ENCODE measurements around the gene EMP3. TPM values are rescaled to one million over a fixed set of nuclear protein-coding genes. Genes with fewer than 3 reads are reported as not detected.

EMP3 gene
- total and polyA plus RNA-seq, 2 of the 4 experiments (the other 2 are of a cell fraction) = 147 to 632 TPM

GRCh38 chr19:48361912-48362311, 36.6 kb downstream of the EMP3 start:
- no peak overlapping the region for H2AFZ ChIP-seq (replicated peaks; ENCODE audit: low read length, poor library complexity)
- no peak overlapping the region for H3K9ac ChIP-seq (ENCODE audit: low read depth, low read length)
- H3K4me1 ChIP-seq (ENCODE audit: control insufficient read depth, insufficient read depth, low read length) = no peaks in the 10 kb centered on the region
- no peak overlapping the region for H3K56ac ChIP-seq (ENCODE audit: extremely low read depth, insufficient read depth, low read length)
- no peak overlapping the region for H2AK9ac ChIP-seq (replicated peaks; ENCODE audit: low read depth, low read length, poor library complexity)
- dilution Hi-C loops (cut with HindIII; ENCODE audit: low sequenced_read_pairs, unreplicated experiment) (no loop called here), intact Hi-C loops (cut with micrococcal nuclease) (no loop called here), in situ Hi-C loops (cut with MboI; ENCODE audit: low sequenced_read_pairs) (no loop called here)
- 86% methylated on average over 1 of the region's 3 CpGs; no CpG with 5 or more reads in 1 of the 2 experiments for WGBS, 2 experiments (ENCODE audit: extremely low coverage in 2 of 2, insufficient read length in 1 of 2)
- no peaks in the 10 kb centered on the region for H4K20me1 ChIP-seq (ENCODE audit: insufficient read depth, low read length)
- no peak for DNase-seq
- no peak overlapping the region for H3K14ac ChIP-seq (replicated peaks; ENCODE audit: low read depth, low read length)
- H3K36me3 ChIP-seq (ENCODE audit: control insufficient read depth, insufficient read depth, low read length) = no peaks in the 10 kb centered on the region
- H3K4me3 ChIP-seq (ENCODE audit: insufficient read depth, low read depth, low read length) = no peak overlapping the region
- no peak overlapping the region for H3K4ac ChIP-seq (ENCODE audit: low read depth, low read length)
- no peak for TF ChIP-seq ELK1 (IDR thresholded peaks at IDR 0.05; ENCODE audit: borderline replicate concordance, low read depth, low read length)
- no peak for TF ChIP-seq MAFK (IDR thresholded peaks at IDR 0.05; ENCODE audit: low read depth, low read length)
- TF ChIP-seq CTCF (conservative IDR thresholded peaks at IDR 0.05; ENCODE audit: low read depth, low read length) = no peak
- no peak for TF ChIP-seq MAZ (IDR thresholded peaks at IDR 0.05; ENCODE audit: borderline replicate concordance, low read depth, low read length)
- TF ChIP-seq RFX5 (IDR thresholded peaks at IDR 0.05; ENCODE audit: low read depth, low read length) = no peak
- no peak for TF ChIP-seq CHD1 (IDR thresholded peaks at IDR 0.05; ENCODE audit: low read depth, low read length)
- no peak for TF ChIP-seq NFE2L2 (IDR thresholded peaks at IDR 0.05; ENCODE audit: low read depth, low read length)
- TF ChIP-seq BHLHE40 (IDR thresholded peaks at IDR 0.05; ENCODE audit: low read depth, low read length) = no peak
- no peak for TF ChIP-seq POLR2A (IDR thresholded peaks at IDR 0.05; ENCODE audit: low read depth, low read length)
- TF ChIP-seq CEBPB (IDR thresholded peaks at IDR 0.05; ENCODE audit: low read depth, low read length) = no peak
- TF ChIP-seq RAD21 (IDR thresholded peaks at IDR 0.05; ENCODE audit: low read length) = no peak
- no peak for TF ChIP-seq MXI1 (IDR thresholded peaks at IDR 0.05; ENCODE audit: borderline replicate concordance, low read depth, low read length)
- no peak for TF ChIP-seq RCOR1 (IDR thresholded peaks at IDR 0.05; ENCODE audit: insufficient replicate concordance, low read length)
- no peak for TF ChIP-seq FOS (IDR thresholded peaks at IDR 0.05; ENCODE audit: low read depth, low read length)
- TF ChIP-seq USF2 (IDR thresholded peaks at IDR 0.05; ENCODE audit: low read depth, low read length) = no peak
- no peak for TF ChIP-seq SMC3 (IDR thresholded peaks at IDR 0.05; ENCODE audit: low read depth, low read length)
- no peak overlapping the region for H2AK5ac ChIP-seq (ENCODE audit: low read depth, low read length)
- POLR2A ChIA-PET (ENCODE audit: unreplicated experiment) = no interaction called here
- BruUV-seq (replicated peaks) = no TSS peak
- H2BK20ac ChIP-seq (ENCODE audit: low read depth, low read length) = no peak overlapping the region
- no peak overlapping the region for H2BK15ac ChIP-seq (ENCODE audit: low read depth, low read length)
- no peaks in the 10 kb centered on the region; the same call in 1 of the 2 replicates for H3K9me1 ChIP-seq (ENCODE audit: insufficient read depth, low read length)
- H4K91ac ChIP-seq (ENCODE audit: insufficient read depth, low read depth, low read length) = no peak overlapping the region
- H3K18ac ChIP-seq (ENCODE audit: low read depth, low read length) = no peak overlapping the region
- H4K8ac ChIP-seq (ENCODE audit: low read depth in 2 of 2, low read length in 2 of 2) = no peak overlapping the region
- H4K5ac ChIP-seq (ENCODE audit: low read depth, low read length) = no peak overlapping the region
- H3K79me1 ChIP-seq (ENCODE audit: low read depth in 1 of 2, low read length in 2 of 2) = peaks cover 0 to 7% of the 10 kb centered on the region in 2 experiments; a peak in 1 of 4 replicates
- H3K27me3 ChIP-seq (ENCODE audit: control insufficient read depth, insufficient read depth, low read length) = no peaks in the 10 kb centered on the region
- no peak overlapping the region for H3K4me2 ChIP-seq (ENCODE audit: low read depth, low read length)
- CTCF ChIA-PET = interaction anchor here (1.1 kb wide), 1 partner anchor 28 kb away, joined by 3 read pairs; no protein-coding TSS in a partner anchor
- no peaks in the 10 kb centered on the region for H3K9me3 ChIP-seq (ENCODE audit: control insufficient read depth, insufficient read depth, low read length)
- no peak overlapping the region for H2BK120ac ChIP-seq (ENCODE audit: low read depth, low read length)
- ATAC-seq (ENCODE audit: low read depth) = no peak
- H2BK5ac ChIP-seq (ENCODE audit: low read depth, low read length, poor library complexity, severe bottlenecking) = no peak overlapping the region
- no peak overlapping the region for H3K23ac ChIP-seq (ENCODE audit: low read depth, low read length)
- H3K27ac ChIP-seq (ENCODE audit: insufficient read depth, low read length) = no peak overlapping the region

Data from IMR-90 (cell line).